H1 (cell line): ENCODE data around the gene CEP89. TPM values are rescaled to one million over a fixed set of nuclear protein-coding genes. Genes with fewer than 3 reads are reported as not detected.

Experiments used
- CTCF ChIA-PET: fragments of 300-600 bp; sonication (Branson Sonifier 250); formaldehyde crosslinking; loops from one replicate; lab custom pipeline; 2021; ENCODE audit not compliant: partially characterized antibody; lab: Charles Lee
- POLR2A ChIA-PET: fragments of 300-600 bp; sonication (Branson Sonifier 250); formaldehyde crosslinking; loops from one replicate; lab custom pipeline; 2021; ENCODE audit warnings: inconsistent platforms; ENCODE audit not compliant: partially characterized antibody; lab: Charles Lee
- DNase-seq, 2 experiments: peaks; one replicate each; pipeline versions ENCODE4 v3.0.0 to v3.0.0-alpha.2; 2010 to 2022; ENCODE audit warnings: low spot score in 2 of 2, low read depth in 1 of 2, mixed read lengths in 1 of 2
- FAIRE-seq: peaks from 2 replicates; lab custom pipeline; 2011; peaks lifted over from hg19 to GRCh38; lab: Jason Lieb, UNC
- H2AFZ ChIP-seq: 2 replicates; pipeline ENCODE4 v1.8.1; 2012; ENCODE audit warnings: low read length, inconsistent platforms
- H2AK5ac ChIP-seq: 2 replicates; pipeline ENCODE4 v1.6.1; 2013; ENCODE audit warnings: low read depth, low read length
- H2BK120ac ChIP-seq: replicated peaks from 2 replicates; pipeline ENCODE3; 2013; ENCODE audit warnings: low read depth, low read length, inconsistent platforms
- H2BK12ac ChIP-seq: 2 replicates; pipeline ENCODE4 v1.6.1; 2013; ENCODE audit warnings: low read depth, low read length
- H2BK15ac ChIP-seq: 2 replicates; pipeline ENCODE4 v1.6.1; 2013; ENCODE audit warnings: low read length
- H2BK20ac ChIP-seq: 2 replicates; pipeline ENCODE4 v1.6.1; 2013; ENCODE audit warnings: low read length
- H2BK5ac ChIP-seq: 2 replicates; pipeline ENCODE4 v1.6.1; 2013; ENCODE audit warnings: low read depth, low read length
- H3K14ac ChIP-seq: 2 replicates; pipeline ENCODE4 v1.6.1; 2013; ENCODE audit warnings: inconsistent platforms; ENCODE audit not compliant: insufficient read length
- H3K18ac ChIP-seq: 2 replicates; pipeline ENCODE4 v1.6.1; 2013; ENCODE audit warnings: low read length; ENCODE audit errors: extremely low read depth
- H3K23ac ChIP-seq: 2 replicates; pipeline ENCODE4 v1.6.1; 2013; ENCODE audit warnings: inconsistent platforms; ENCODE audit not compliant: insufficient read length
- H3K23me2 ChIP-seq: 2 replicates; pipeline ENCODE4 v1.6.1; 2013; ENCODE audit warnings: low read depth, low read length
- H3K27ac ChIP-seq: 2 replicates; pipeline ENCODE4 v1.6.1; 2011; ENCODE audit warnings: low read depth, low read length, inconsistent platforms
- H3K27me3 ChIP-seq, 4 experiments: replicated peaks in 1 of 4; 1 replicate in 1 of 4; 2 replicates in 3 of 4; pipeline versions ENCODE4 v1.6.1 to v1.8.1; 2011 to 2013; ENCODE audit warnings: low read length in 3 of 4, mild to moderate bottlenecking in 3 of 4, inconsistent platforms in 2 of 4, mixed read lengths in 2 of 4, moderate library complexity in 1 of 4; ENCODE audit not compliant: control insufficient read depth in 3 of 4, insufficient read depth in 3 of 4; ENCODE audit errors: extremely low read depth in 1 of 4
- H3K36me3 ChIP-seq, 4 experiments: 2 replicates each; pipeline versions ENCODE4 v1.6.1 to v1.8.1; 2011 to 2013; ENCODE audit warnings: mild to moderate bottlenecking in 4 of 4, low read length in 3 of 4, moderate library complexity in 2 of 4, control low read depth in 1 of 4, inconsistent platforms in 1 of 4; ENCODE audit not compliant: insufficient read depth in 4 of 4, control insufficient read depth in 2 of 4
- H3K4ac ChIP-seq: replicated peaks from 2 replicates; pipeline ENCODE3; 2013; ENCODE audit warnings: low read length, low read depth, mixed read lengths, inconsistent platforms; ENCODE audit not compliant: insufficient read length
- H3K4me1 ChIP-seq, 4 experiments: replicated peaks in 1 of 4; 1 replicate in 1 of 4; 2 replicates in 3 of 4; pipeline versions ENCODE4 v1.6.1 to v1.8.1; 2011 to 2013; ENCODE audit warnings: low read length in 3 of 4, inconsistent platforms in 2 of 4, mixed read lengths in 1 of 4; ENCODE audit not compliant: insufficient read depth in 4 of 4, control insufficient read depth in 3 of 4
- H3K4me2 ChIP-seq, 2 experiments: 2 replicates each; pipeline versions ENCODE4 v1.6.1 to v1.8.1; 2011 to 2013; ENCODE audit warnings: low read depth in 2 of 2, low read length in 2 of 2, control low read depth in 1 of 2, inconsistent platforms in 1 of 2, mild to moderate bottlenecking in 1 of 2; ENCODE audit not compliant: insufficient read depth in 1 of 2
- H3K4me3 ChIP-seq, 4 experiments: fragments of 200-600, 300-600 bp in 1 of 4; sonication (generic), shearing (Covaris generic), sonication (Bioruptor Twin) in 1 of 4; 2 replicates each; pipeline versions ENCODE4 v1.5.1 to v1.8.1; 2011 to 2016; ENCODE audit warnings: low read length in 4 of 4, low read depth in 3 of 4, control low read depth in 2 of 4, inconsistent platforms in 2 of 4, mild to moderate bottlenecking in 2 of 4, mixed read lengths in 1 of 4, moderate library complexity in 1 of 4; ENCODE audit not compliant: insufficient read depth in 2 of 4; ENCODE audit errors: extremely low read depth in 1 of 4
- H3K56ac ChIP-seq: replicated peaks from 2 replicates; pipeline ENCODE3; 2013; ENCODE audit warnings: low read depth, mild to moderate bottlenecking, mixed read lengths, low read length, inconsistent platforms; ENCODE audit not compliant: insufficient read length
- H3K79me1 ChIP-seq: 2 replicates; pipeline ENCODE4 v1.6.1; 2013; ENCODE audit warnings: low read depth, low read length, control low read depth
- H3K79me2 ChIP-seq, 2 experiments: 2 replicates each; pipeline versions ENCODE4 v1.6.1 to v1.8.1; 2012 to 2013; ENCODE audit warnings: low read length in 2 of 2, mild to moderate bottlenecking in 2 of 2, inconsistent platforms in 1 of 2; ENCODE audit not compliant: insufficient read depth in 2 of 2, control insufficient read depth in 1 of 2
- H3K9ac ChIP-seq, 4 experiments: replicated peaks in 1 of 4; 1 replicate in 1 of 4; 2 replicates in 3 of 4; pipeline versions ENCODE4 v1.6.1 to v1.8.1; 2011 to 2013; ENCODE audit warnings: low read depth in 3 of 4, low read length in 3 of 4, control low read depth in 2 of 4, mild to moderate bottlenecking in 2 of 4, moderate library complexity in 2 of 4, inconsistent platforms in 1 of 4; ENCODE audit errors: extremely low read depth in 1 of 4
- H3K9me3 ChIP-seq, 2 experiments: 2 replicates each; pipeline versions ENCODE4 v1.6.1 to v1.8.1; 2012 to 2013; ENCODE audit warnings: mild to moderate bottlenecking in 2 of 2, moderate library complexity in 2 of 2, control low read depth in 1 of 2, inconsistent platforms in 1 of 2, low read depth in 1 of 2, low read length in 1 of 2, mixed read lengths in 1 of 2; ENCODE audit not compliant: insufficient read depth in 2 of 2
- H4K20me1 ChIP-seq, 2 experiments: replicated peaks in 1 of 2; 2 replicates each; pipeline versions ENCODE3 to v1.8.1; 2011 to 2013; ENCODE audit warnings: inconsistent platforms in 2 of 2, low read length in 2 of 2, mild to moderate bottlenecking in 1 of 2; ENCODE audit not compliant: insufficient read depth in 2 of 2, control insufficient read depth in 1 of 2
- H4K5ac ChIP-seq: 2 replicates; pipeline ENCODE4 v1.6.1; 2013; ENCODE audit warnings: low read length, low read depth, mixed read lengths, inconsistent platforms; ENCODE audit not compliant: insufficient read length
- H4K8ac ChIP-seq: 2 replicates; pipeline ENCODE4 v1.8.0; 2013; ENCODE audit warnings: mild to moderate bottlenecking, moderate library complexity, low read length, inconsistent platforms; ENCODE audit not compliant: insufficient read depth; ENCODE audit errors: extremely low read depth
- H4K91ac ChIP-seq: replicated peaks from 2 replicates; pipeline ENCODE3; 2013; ENCODE audit warnings: low read length, mixed read lengths, inconsistent platforms; ENCODE audit not compliant: insufficient read length
- CHD1 ChIP-seq: IDR thresholded peaks from 2 replicates; pipeline ENCODE4 v1.6.1; 2012; ENCODE audit warnings: low read depth, low read length, improper control_type of control experiment
- CREB1 ChIP-seq: IDR thresholded peaks from 2 replicates; pipeline ENCODE4 v1.6.1; 2012; ENCODE audit warnings: inconsistent platforms
- MAFK ChIP-seq: IDR thresholded peaks from 2 replicates; pipeline ENCODE4 v1.6.1; 2012; ENCODE audit warnings: low read depth, mild to moderate bottlenecking, improper control_type of control experiment, low read length
- RAD21 ChIP-seq, 2 experiments: IDR thresholded peaks in 1 of 2; conservative IDR thresholded peaks in 1 of 2; 2 replicates each; pipeline ENCODE4 v1.6.1; 2011; ENCODE audit warnings: low read depth in 2 of 2, low read length in 2 of 2, improper control_type of control experiment in 1 of 2, inconsistent platforms in 1 of 2, mild to moderate bottlenecking in 1 of 2, moderate library complexity in 1 of 2
- SAP30 ChIP-seq: fragments of 300-600 bp; sonication (generic); IDR thresholded peaks from 2 replicates; pipeline ENCODE4 v1.7.1; 2012; ENCODE audit warnings: low read length, moderate library complexity, mild to moderate bottlenecking, inconsistent platforms; ENCODE audit not compliant: insufficient read depth, insufficient replicate concordance
- SP1 ChIP-seq: IDR thresholded peaks from 2 replicates; pipeline ENCODE4 v1.6.1; 2011; ENCODE audit warnings: low read depth, low read length
- SP2 ChIP-seq: IDR thresholded peaks from 2 replicates; pipeline ENCODE4 v1.6.1; 2012; ENCODE audit warnings: mild to moderate bottlenecking, low read length, inconsistent platforms
- TAF7 ChIP-seq: optimal IDR thresholded peaks from 2 replicates; pipeline ENCODE3; 2011; ENCODE audit warnings: low read depth, mild to moderate bottlenecking, inconsistent platforms, low read length, moderate library complexity, borderline replicate concordance
- WGBS, 2 experiments: shearing (Covaris generic) in 1 of 2; methylation state at CpG; one replicate each; pipeline versions ENCODE4 v1.1.6 to v1.1.7; 2013 to 2015; ENCODE audit warnings: low lambda C conversion rate in 2 of 2, mixed read lengths in 2 of 2, inconsistent platforms in 1 of 2, low coverage in 1 of 2, missing lambda C conversion rate in 1 of 2; ENCODE audit not compliant: insufficient replicate concordance in 2 of 2, insufficient coverage in 1 of 2, insufficient read length in 1 of 2; ENCODE audit errors: extremely low coverage in 1 of 2, missing lambda C conversion rate in 1 of 2; 5-methylcytosine and 5-hydroxymethylcytosine counted together
- polyA plus RNA-seq, 7 experiments: library from polyadenylated mRNA; depleted of rRNA in 3 of 7; stranded (reverse) in 5 of 7; unstranded in 2 of 7; fragments of >200 nt in 5 of 7; fragments of 200-250 nt in 2 of 7; gene quantifications; 1 replicate in 5 of 7; 2 replicates in 1 of 7; 4 replicates in 1 of 7; pipeline versions ENCODE4 v1.2.1 to v1.2.3, GENCODE V29; 2011 to 2013; ENCODE audit warnings: missing spikeins in 2 of 7, mixed read lengths in 2 of 7
- total RNA-seq: library from RNA; stranded (reverse); fragmentation: NEBNext Ultra II Directional; extraction: Animal tissue kit (Norgen Biotek cat#: 25700); gene quantifications from 2 replicates; pipeline ENCODE4 v1.2.1, GENCODE V29; 2021

CEP89 gene
- total and polyA plus RNA-seq, 2 of the 8 experiments (the other 6 are each of a cell fraction or from before 2014, with no cell fraction given): 23.0 to 23.6 TPM

DNA sequence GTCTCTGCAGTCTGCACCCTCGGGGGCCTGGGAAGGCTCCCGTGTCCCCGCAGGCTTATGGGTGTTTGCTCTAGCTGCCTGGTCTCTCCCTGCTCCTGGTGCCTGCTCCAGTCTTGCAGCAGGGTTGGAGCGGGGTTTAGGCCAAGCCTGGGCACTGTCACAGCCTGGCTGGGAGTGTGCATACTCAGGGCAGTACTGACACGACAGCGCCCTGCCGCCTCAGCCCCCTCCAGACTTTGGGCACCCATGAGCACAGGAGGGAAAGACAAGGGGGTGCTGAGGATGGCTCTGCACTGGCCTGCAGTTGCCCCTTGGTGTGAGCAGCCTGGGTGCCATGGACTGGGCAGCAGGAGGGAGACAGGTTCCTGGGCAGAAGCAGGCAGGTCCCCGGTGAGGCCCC is 35.7 kb downstream of the CEP89 start:
- H3K4ac ChIP-seq: no peak overlapping the region
- H2BK120ac ChIP-seq: no peak overlapping the region
- no peak overlapping the region for H4K5ac ChIP-seq
- H3K79me1 ChIP-seq: no peaks in the 10 kb centered on the region
- H2BK15ac ChIP-seq: no peak overlapping the region
- no peak overlapping the region for H2AFZ ChIP-seq
- CTCF ChIA-PET: no interaction called here
- 89% methylated on average over 8 of the region's 8 CpGs; no CpG with 5 or more reads in 1 of the 2 experiments for WGBS, 2 experiments
- H3K14ac ChIP-seq: no peak overlapping the region
- H3K9me3 ChIP-seq: no peaks in the 10 kb centered on the region
- no peak overlapping the region for H3K9ac ChIP-seq
- no peaks in the 10 kb centered on the region for H3K4me1 ChIP-seq
- no peak overlapping the region for H4K91ac ChIP-seq
- H2BK12ac ChIP-seq: no peak overlapping the region
- no peak overlapping the region for H3K4me3 ChIP-seq
- no peaks in the 10 kb centered on the region; a peak in 2 of 8 replicates for H3K36me3 ChIP-seq
- H2BK20ac ChIP-seq: no peak overlapping the region
- H3K23ac ChIP-seq: no peak overlapping the region
- H2BK5ac ChIP-seq: no peak overlapping the region
- no peak overlapping the region for H3K18ac ChIP-seq
- DNase-seq: no peak
- no peak overlapping the region for H4K8ac ChIP-seq
- H2AK5ac ChIP-seq: no peak overlapping the region
- TF ChIP-seq MAFK: no peak
- no peak for TF ChIP-seq TAF7
- TF ChIP-seq CREB1: no peak
- no peak for TF ChIP-seq SAP30
- no peak for TF ChIP-seq SP1
- no peak for TF ChIP-seq SP2
- no peak for TF ChIP-seq RAD21 (IDR thresholded peaks at IDR 0.05 in 1 of 2, conservative IDR thresholded peaks at IDR 0.05 in 1 of 2; ENCODE audit: low read depth in 2 of 2, low read length in 2 of 2)
- no peak for TF ChIP-seq CHD1
- no peaks in the 10 kb centered on the region for H3K27me3 ChIP-seq
- H3K27ac ChIP-seq: no peak overlapping the region
- FAIRE-seq: no peak
- H3K23me2 ChIP-seq: no peaks in the 10 kb centered on the region
- no peaks in the 10 kb centered on the region for H3K79me2 ChIP-seq
- H3K4me2 ChIP-seq: no peak overlapping the region
- no peak overlapping the region for H3K56ac ChIP-seq
- no peaks in the 10 kb centered on the region for H4K20me1 ChIP-seq
- POLR2A ChIA-PET: no interaction called here
